Kidney (tissue), 14 donors: ENCODE data around the gene PPM1L. TPM values are rescaled to one million over a fixed set of nuclear protein-coding genes. Genes with fewer than 3 reads are reported as not detected.
A peak's percentile ranks its signal among the peaks of the same experiment; 100 is the strongest.

Experiments used
- DNase-seq, 5 donors: peaks; one replicate each; pipeline ENCODE4 v3.0.0-alpha.2; 2013 to 2020
- FAIRE-seq: peaks from 2 replicates; lab custom pipeline; 2012; peaks lifted over from hg19 to GRCh38; lab: Jason Lieb, UNC
- H3K27ac ChIP-seq, 2 donors: one replicate each; pipeline ENCODE4 v1.7.0; 2013; ENCODE audit warnings: low read depth in 2 of 2, low read length in 2 of 2, inconsistent platforms in 1 of 2
- H3K27me3 ChIP-seq: one replicate; pipeline ENCODE4 v1.7.1; 2013; ENCODE audit warnings: low read length, inconsistent platforms; ENCODE audit not compliant: control insufficient read depth, insufficient read depth
- H3K36me3 ChIP-seq, 3 donors: one replicate each; pipeline versions ENCODE4 v1.7.0 to v1.7.1; 2013; ENCODE audit warnings: low read length in 3 of 3, control low read depth in 1 of 3, inconsistent platforms in 1 of 3; ENCODE audit not compliant: insufficient read depth in 3 of 3, control insufficient read depth in 2 of 3
- H3K4me1 ChIP-seq, 3 donors: one replicate each; pipeline versions ENCODE4 v1.7.0 to v1.7.1; 2013; ENCODE audit warnings: low read length in 3 of 3, inconsistent platforms in 1 of 3, low read depth in 1 of 3; ENCODE audit not compliant: control insufficient read depth in 2 of 3, insufficient read depth in 2 of 3
- H3K4me3 ChIP-seq, 3 donors: one replicate each; pipeline versions ENCODE4 v1.7.0 to v1.8.1; 2013; ENCODE audit warnings: low read length in 3 of 3, control low read depth in 1 of 3, inconsistent platforms in 1 of 3
- H3K9ac ChIP-seq, 3 donors: one replicate each; pipeline versions ENCODE4 v1.7.0 to v1.7.1; 2013; ENCODE audit warnings: low read length in 3 of 3, control low read depth in 1 of 3, inconsistent platforms in 1 of 3
- H3K9me3 ChIP-seq, 3 donors: one replicate each; pipeline versions ENCODE4 v1.7.0 to v1.7.1; 2013; ENCODE audit warnings: low read length in 3 of 3, control low read depth in 1 of 3, inconsistent platforms in 1 of 3; ENCODE audit not compliant: control insufficient read depth in 2 of 3, insufficient read depth in 1 of 3
- intact Hi-C: fragments of 100-400 bp; cut with DNase I; formaldehyde crosslinking; loops from one replicate; pipeline ENCODE4 v1.11.1; 2022
- polyA plus RNA-seq: library from polyadenylated mRNA; stranded (reverse); fragments of 350-450 nt; fragmentation: Illumina TruSeq; extraction: RNeasy Lipid Tissue Mini Kit (QIAGEN cat#74804); gene quantifications from one replicate; pipeline ENCODE4 v1.2.3, GENCODE V29; 2014; ENCODE audit warnings: low read depth, low replicate concordance; ENCODE audit not compliant: insufficient read depth
- total RNA-seq: library from RNA; stranded (reverse); fragmentation: NEBNext Ultra II Directional; extraction: Animal tissue kit (Norgen Biotek cat#: 25700); gene quantifications from one replicate; pipeline ENCODE4 v1.2.1, GENCODE V29; 2021
- TF ChIP-seq, protein P1 (sequence below): IDR thresholded peaks from 3 replicates; pipeline ENCODE4 v1.5.1; 2012; ENCODE audit warnings: mild to moderate bottlenecking, moderate library complexity, borderline replicate concordance; ENCODE audit not compliant: insufficient read depth; ENCODE audit errors: extremely low read depth
- donor health status: control.
- donor health status: control.
- donor health status: control.
- donor health status: control.
- donor health status: control.
- donor health status: DM: yes; HTN: yes; CAD: no.
- donor health status: Normal renal cell carcinoma (clear cell type).

PPM1L gene
- total and polyA plus RNA-seq, 2 donors from 2014 or later, result 2.8 to 13.8 TPM

DNA sequence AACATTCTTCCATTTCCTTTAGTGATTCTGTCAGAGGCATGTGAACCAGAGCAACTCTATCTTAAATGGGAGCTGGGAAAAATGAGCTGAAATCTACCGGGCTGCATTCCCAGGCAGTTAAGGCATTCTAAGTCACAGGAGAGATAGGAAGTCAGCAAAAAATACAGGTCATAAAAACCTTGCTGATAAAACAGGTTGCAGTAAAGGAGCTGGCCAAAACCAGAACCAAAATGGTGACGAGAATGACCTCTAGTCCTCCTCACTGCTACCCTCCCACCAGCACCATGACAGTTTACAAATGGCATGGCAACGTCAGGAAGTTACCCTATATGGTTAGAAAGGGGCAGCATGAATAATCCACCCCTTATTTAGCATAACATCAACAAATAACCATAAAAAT, 282.7 kb downstream of the PPM1L start:
- no peak overlapping the region for H3K9ac ChIP-seq
- TF ChIP-seq, protein P1, sequence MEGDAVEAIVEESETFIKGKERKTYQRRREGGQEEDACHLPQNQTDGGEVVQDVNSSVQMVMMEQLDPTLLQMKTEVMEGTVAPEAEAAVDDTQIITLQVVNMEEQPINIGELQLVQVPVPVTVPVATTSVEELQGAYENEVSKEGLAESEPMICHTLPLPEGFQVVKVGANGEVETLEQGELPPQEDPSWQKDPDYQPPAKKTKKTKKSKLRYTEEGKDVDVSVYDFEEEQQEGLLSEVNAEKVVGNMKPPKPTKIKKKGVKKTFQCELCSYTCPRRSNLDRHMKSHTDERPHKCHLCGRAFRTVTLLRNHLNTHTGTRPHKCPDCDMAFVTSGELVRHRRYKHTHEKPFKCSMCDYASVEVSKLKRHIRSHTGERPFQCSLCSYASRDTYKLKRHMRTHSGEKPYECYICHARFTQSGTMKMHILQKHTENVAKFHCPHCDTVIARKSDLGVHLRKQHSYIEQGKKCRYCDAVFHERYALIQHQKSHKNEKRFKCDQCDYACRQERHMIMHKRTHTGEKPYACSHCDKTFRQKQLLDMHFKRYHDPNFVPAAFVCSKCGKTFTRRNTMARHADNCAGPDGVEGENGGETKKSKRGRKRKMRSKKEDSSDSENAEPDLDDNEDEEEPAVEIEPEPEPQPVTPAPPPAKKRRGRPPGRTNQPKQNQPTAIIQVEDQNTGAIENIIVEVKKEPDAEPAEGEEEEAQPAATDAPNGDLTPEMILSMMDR, result no peak
- peak overlapping the region; percentile 48 to 49 for H3K27ac ChIP-seq
- FAIRE-seq (no peak), DNase-seq (no peak)
- H3K9me3 ChIP-seq, result no peaks in the 10 kb centered on the region
- peak overlapping the region in 1 of 3 donors; percentile 23 for H3K4me3 ChIP-seq
- no peaks in the 10 kb centered on the region for H3K27me3 ChIP-seq
- H3K4me1 ChIP-seq, result peaks cover 2 to 8% (median 3%) of the 10 kb centered on the region in 3 donors
- H3K36me3 ChIP-seq, result no peaks in the 10 kb centered on the region
- intact Hi-C loops, result no loop called here

GRCh38 chr3:161042023-161042501, 286.0 kb downstream of the PPM1L start:
- Histone ChIP-seq H3K27ac (peak overlapping the region; percentile 82 to 85), H3K4me3 (peak overlapping the region; percentile 17 to 52 (median 39)), H3K4me1 (peaks cover 2 to 8% (median 3%) of the 10 kb centered on the region in 3 donors), H3K27me3 (no peaks in the 10 kb centered on the region), H3K9ac (peak overlapping the region in 1 of 3 donors; percentile 53), H3K36me3 (no peaks in the 10 kb centered on the region), H3K9me3 (no peaks in the 10 kb centered on the region)
- TF ChIP-seq, protein P1, result no peak
- FAIRE-seq (peak; percentile 19), DNase-seq (peak in 4 of 5 donors; percentile 44 to 81 (median 62))
- intact Hi-C loops, result no loop called here

- no peak overlapping the region for H3K27ac ChIP-seq
- TF ChIP-seq, protein P1, result no peak
- H3K9ac ChIP-seq, result no peak overlapping the region
- intact Hi-C loops, result no loop called here
- no peak overlapping the region for H3K4me3 ChIP-seq
- H3K36me3 ChIP-seq, result no peaks in the 10 kb centered on the region
- no peaks in the 10 kb centered on the region for H3K27me3 ChIP-seq
- H3K9me3 ChIP-seq, result no peaks in the 10 kb centered on the region
- DNase-seq (no peak), FAIRE-seq (no peak)
- peaks cover 2 to 8% (median 3%) of the 10 kb centered on the region in 3 donors for H3K4me1 ChIP-seq
These were observed 287.5 kb downstream of the PPM1L start for GRCh38 chr3:161043336-161044035.
